Coronary artery (tissue), 2 donors: Measurements from ENCODE around the gene DISC1.

Experiments used
- DNase-seq: peaks from one replicate; pipeline ENCODE4 v3.0.0-alpha.2; 2017; ENCODE audit warnings: low spot score
- H3K27ac ChIP-seq, 2 donors: fragments of 200-600 bp; sonication (generic); one replicate each; pipeline ENCODE4 v1.5.1; 2016 to 2019
- H3K4me3 ChIP-seq: fragments of 200-600 bp; sonication (generic); 2 replicates; pipeline ENCODE4 v1.5.1; 2016; ENCODE audit warnings: mild to moderate bottlenecking, moderate library complexity
- TF ChIP-seq, protein P1 (sequence below): fragments of 200-600 bp; sonication (generic); IDR thresholded peaks from one replicate; pipeline ENCODE4 v1.5.1; 2019; ENCODE audit warnings: antibody characterized with exemption

Gene DISC1

DNA sequence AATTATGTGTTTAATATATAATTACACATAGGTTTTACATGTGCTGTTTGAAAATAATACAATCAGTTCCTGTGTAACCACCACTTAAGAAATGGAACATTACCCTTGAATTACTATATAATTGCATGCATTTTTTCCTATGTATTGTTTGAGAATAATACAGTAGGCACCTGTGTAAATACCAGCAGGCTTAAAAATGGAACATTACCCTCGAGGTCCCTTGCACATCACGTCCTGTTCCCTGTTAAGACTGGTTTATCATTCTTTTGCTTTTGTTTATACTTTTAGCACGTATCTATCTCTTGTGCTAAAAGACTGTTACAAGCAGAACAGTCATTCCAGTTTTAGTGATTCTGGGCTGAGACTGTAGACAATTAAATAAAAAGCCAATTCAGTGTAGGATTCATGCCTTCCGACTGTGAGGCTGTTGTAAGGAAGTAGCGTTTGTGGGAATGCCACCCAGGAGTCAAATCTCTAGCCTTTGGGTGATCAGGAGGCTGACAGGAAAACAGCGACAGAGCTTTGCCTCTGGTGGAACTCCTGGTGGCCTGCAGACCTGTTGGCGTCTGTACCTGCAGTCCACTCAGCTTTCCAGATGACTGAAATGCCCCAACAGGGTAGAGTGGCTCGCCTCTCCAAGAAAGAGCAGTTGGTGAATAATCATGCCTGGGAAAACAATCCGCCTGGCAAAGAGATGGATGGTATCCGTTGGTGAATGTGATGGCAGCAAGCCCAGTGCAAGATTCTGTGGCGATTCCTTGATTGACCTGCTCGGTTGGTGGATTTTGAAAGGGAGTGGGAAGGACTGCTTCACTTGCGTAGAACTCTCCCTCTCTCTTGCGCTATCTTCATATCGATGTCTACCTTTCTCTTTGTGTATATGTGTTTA, 58.0 kb downstream of the DISC1 start:
- TF ChIP-seq, protein P1, sequence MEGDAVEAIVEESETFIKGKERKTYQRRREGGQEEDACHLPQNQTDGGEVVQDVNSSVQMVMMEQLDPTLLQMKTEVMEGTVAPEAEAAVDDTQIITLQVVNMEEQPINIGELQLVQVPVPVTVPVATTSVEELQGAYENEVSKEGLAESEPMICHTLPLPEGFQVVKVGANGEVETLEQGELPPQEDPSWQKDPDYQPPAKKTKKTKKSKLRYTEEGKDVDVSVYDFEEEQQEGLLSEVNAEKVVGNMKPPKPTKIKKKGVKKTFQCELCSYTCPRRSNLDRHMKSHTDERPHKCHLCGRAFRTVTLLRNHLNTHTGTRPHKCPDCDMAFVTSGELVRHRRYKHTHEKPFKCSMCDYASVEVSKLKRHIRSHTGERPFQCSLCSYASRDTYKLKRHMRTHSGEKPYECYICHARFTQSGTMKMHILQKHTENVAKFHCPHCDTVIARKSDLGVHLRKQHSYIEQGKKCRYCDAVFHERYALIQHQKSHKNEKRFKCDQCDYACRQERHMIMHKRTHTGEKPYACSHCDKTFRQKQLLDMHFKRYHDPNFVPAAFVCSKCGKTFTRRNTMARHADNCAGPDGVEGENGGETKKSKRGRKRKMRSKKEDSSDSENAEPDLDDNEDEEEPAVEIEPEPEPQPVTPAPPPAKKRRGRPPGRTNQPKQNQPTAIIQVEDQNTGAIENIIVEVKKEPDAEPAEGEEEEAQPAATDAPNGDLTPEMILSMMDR: no peak
- Histone ChIP-seq H3K27ac (no peak overlapping the region), H3K4me3 (no peak overlapping the region)
- no peak for DNase-seq

DNA sequence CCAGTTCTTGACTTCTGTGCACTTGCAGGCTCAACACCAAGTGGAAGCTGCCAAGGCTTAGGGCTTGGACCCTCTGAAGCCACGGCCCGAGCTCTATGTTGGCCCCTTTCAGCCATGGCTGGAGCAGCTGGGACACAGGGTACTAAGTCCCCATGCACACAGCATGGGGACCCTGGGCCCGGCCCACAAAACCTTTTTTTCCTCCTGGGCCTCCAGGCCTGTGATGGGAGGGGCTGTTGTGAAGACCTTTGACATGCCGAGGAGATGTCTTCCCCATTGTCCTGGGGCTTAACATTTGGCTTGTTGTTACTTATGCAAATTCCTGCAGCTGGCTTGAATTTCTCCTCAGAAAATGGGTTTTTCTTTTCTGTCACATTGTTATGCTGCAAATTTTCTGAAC, 59.8 kb downstream of the DISC1 start:
- TF ChIP-seq, protein P1: no peak
- no peak overlapping the region for H3K27ac ChIP-seq
- H3K4me3 ChIP-seq: no peak overlapping the region
- no peak for DNase-seq

DNA sequence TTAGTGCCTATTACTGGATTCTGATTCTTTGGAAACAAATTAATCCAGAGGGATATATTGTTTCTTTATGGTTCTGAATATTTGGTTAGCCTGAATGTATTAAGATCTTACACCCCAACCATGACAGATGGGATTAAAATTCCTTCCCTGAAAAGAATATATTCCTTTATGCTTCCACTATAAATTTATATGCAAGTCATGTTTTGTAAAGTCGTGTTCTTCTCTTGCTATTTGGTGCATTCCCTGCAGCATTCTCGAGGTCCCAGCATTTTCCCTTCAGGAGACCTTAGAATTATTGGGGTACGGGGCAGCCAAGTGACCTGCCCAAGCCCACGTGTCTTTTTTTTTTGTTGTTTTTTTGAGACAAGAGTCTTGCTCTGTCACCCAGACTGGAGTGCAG, 62.4 kb downstream of the DISC1 start:
- TF ChIP-seq, protein P1: no peak
- DNase-seq: no peak

DNA sequence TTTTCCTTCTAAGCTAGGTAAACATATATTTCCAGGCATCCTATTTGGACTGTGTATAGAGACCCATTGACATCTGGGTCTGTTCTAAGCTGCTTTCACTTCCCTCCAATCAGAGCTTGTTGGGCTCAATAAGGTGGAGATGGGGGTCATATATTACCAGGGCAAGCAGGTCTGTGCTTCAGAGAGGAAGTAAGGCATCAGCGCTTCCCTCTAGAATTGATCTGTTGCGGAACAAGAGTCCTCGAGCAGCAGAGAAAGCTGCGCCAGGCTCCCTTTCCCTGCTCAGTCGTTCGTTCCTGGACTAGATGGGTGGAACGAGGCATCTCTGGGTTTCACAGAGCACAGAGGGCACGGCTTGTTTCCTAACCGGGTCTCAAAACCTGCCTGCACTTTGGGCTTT, 63.5 kb downstream of the DISC1 start:
- TF ChIP-seq, protein P1: no peak
- Histone ChIP-seq H3K27ac (no peak overlapping the region), H3K4me3 (no peak overlapping the region)
- DNase-seq: no peak

More for the DNA sequence above, 62.4 kb downstream of the DISC1 start:
- H3K4me3 ChIP-seq: no peak overlapping the region
- H3K27ac ChIP-seq: no peak overlapping the region

DNA sequence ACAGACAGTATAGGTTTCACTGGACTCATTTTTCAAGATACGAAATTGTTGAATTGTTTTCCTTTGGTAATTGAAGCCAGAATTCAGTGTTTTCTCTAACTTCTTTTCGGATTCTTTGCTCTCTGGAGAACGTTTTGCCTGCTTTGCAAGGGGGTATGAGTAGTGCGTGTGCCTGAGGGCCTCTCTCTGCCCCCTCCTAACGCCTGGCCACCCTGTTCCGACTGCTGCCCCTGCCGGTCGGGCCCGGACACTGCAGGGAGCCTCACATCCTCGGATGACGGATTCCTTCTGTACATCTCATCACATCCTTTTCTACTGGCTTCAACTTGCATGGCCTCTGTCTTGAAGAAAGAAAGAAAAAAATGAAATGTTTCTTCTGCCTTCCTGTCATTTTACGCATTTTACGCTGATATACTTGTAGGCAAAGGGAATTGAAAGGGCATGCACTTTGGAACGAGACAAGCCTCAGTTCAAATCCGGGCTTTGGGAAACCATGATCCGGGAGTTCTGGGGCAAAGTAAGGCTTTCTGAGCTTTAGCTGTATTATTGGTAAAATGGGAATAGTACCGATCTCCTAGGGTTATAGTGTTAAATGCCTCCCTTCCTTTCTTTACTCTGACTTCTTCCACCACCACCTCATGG, 65.1 kb downstream of the DISC1 start:
- TF ChIP-seq, protein P1: no peak
- Histone ChIP-seq H3K4me3 (no peak overlapping the region), H3K27ac (no peak overlapping the region)
- DNase-seq: no peak

DNA sequence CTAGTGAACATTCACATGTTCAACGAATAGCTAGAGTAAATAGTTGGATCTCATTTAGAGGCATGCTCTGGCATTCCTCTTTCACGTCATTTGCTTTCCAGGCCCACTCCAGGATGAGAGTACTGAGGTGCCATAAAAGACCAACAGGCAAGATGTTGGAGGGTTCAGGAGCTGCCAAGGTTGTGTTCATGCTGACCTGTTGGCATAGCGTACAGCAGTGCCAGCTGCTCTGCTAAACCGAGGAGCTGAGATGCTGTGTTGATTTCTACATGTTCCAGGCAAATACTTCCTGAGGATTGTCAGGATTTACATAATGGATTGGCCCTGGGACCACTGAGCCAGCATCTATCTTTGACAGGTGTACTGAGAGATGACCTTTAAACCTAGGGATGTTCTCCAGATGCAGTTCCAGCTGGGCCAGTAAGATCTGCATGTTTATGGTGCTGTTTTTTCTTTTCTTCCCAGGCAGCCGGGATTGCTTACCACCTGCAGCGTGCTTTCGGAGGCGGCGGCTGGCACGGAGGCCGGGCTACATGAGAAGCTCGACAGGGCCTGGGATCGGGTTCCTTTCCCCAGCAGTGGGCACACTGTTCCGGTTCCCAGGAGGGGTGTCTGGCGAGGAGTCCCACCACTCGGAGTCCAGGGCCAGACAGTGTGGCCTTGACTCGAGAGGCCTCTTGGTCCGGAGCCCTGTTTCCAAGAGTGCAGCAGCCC, 66.9 kb downstream of the DISC1 start:
- no peak overlapping the region for H3K4me3 ChIP-seq
- no peak overlapping the region for H3K27ac ChIP-seq
- TF ChIP-seq, protein P1: no peak
- DNase-seq: no peak
